ENCODE data around the gene NUP188.

NUP188 gene

GRCh38 chr9:128913048-128913900, 34.2 kb upstream of the NUP188 start:
- no peak for TF ChIP-seq POU6F1 (CRISPR knock-in tag; IDR thresholded peaks at IDR 0.05; ENCODE audit: borderline replicate concordance, low read depth)
- no peak for TF ChIP-seq ZNF565 (CRISPR knock-in tag; conservative IDR thresholded peaks at IDR 0.05; ENCODE audit: low read depth)
- no peak for TF ChIP-seq TOX (CRISPR knock-in tag; IDR thresholded peaks at IDR 0.05; ENCODE audit: borderline replicate concordance)

GRCh38 chr9:128913995-128914772, 33.3 kb upstream of the NUP188 start:
- no peak for ATAC-seq
- TF ChIP-seq TOX (CRISPR knock-in tag; IDR thresholded peaks at IDR 0.05; ENCODE audit: borderline replicate concordance) (no peak), ZC3H10 (CRISPR knock-in tag; IDR thresholded peaks at IDR 0.05) (no peak), GLIS3 (CRISPR knock-in tag; IDR thresholded peaks at IDR 0.05) (no peak), POU6F1 (CRISPR knock-in tag; IDR thresholded peaks at IDR 0.05; ENCODE audit: borderline replicate concordance, low read depth) (no peak), OSR1 (CRISPR knock-in tag; IDR thresholded peaks at IDR 0.05) (no peak), ZNF8 (CRISPR knock-in tag; IDR thresholded peaks at IDR 0.05) (no peak), BACH2 (CRISPR knock-in tag; IDR thresholded peaks at IDR 0.05; ENCODE audit: borderline replicate concordance) (no peak), TSHZ2 (CRISPR knock-in tag; IDR thresholded peaks at IDR 0.05) (no peak), ZNF565 (CRISPR knock-in tag; conservative IDR thresholded peaks at IDR 0.05; ENCODE audit: low read depth) (no peak), PPARA (CRISPR knock-in tag; IDR thresholded peaks at IDR 0.05; ENCODE audit: borderline replicate concordance) (no peak), ISL1 (CRISPR knock-in tag; IDR thresholded peaks at IDR 0.05) (no peak), ARNTL (CRISPR knock-in tag; IDR thresholded peaks at IDR 0.05; ENCODE audit: borderline replicate concordance, low read depth) (no peak), CSRNP3 (CRISPR knock-in tag; IDR thresholded peaks at IDR 0.05) (no peak), ZFP30 (CRISPR knock-in tag; IDR thresholded peaks at IDR 0.05) (no peak), ZNF70 (CRISPR knock-in tag; IDR thresholded peaks at IDR 0.05) (no peak), CSDC2 (CRISPR knock-in tag; IDR thresholded peaks at IDR 0.05) (no peak), TCF4 (CRISPR knock-in tag; IDR thresholded peaks at IDR 0.05; ENCODE audit: borderline replicate concordance) (no peak), ESRRG (CRISPR knock-in tag; IDR thresholded peaks at IDR 0.05) (no peak), RARB (CRISPR knock-in tag; IDR thresholded peaks at IDR 0.05) (no peak)

More at GRCh38 chr9:128913048-128913900, 34.2 kb upstream of the NUP188 start:
- ATAC-seq = no peak

- no peak for ATAC-seq
- no peak for TF ChIP-seq SNAI2 (CRISPR knock-in tag; IDR thresholded peaks at IDR 0.05)
- no peak for TF ChIP-seq PPARA (CRISPR knock-in tag; IDR thresholded peaks at IDR 0.05; ENCODE audit: borderline replicate concordance)
- TF ChIP-seq TSHZ2 (CRISPR knock-in tag; IDR thresholded peaks at IDR 0.05) = no peak
- TF ChIP-seq POU6F1 (CRISPR knock-in tag; IDR thresholded peaks at IDR 0.05; ENCODE audit: borderline replicate concordance, low read depth) = no peak
- no peak for TF ChIP-seq PATZ1 (CRISPR knock-in tag; IDR thresholded peaks at IDR 0.05; ENCODE audit: borderline replicate concordance)
- TF ChIP-seq ZFP30 (CRISPR knock-in tag; IDR thresholded peaks at IDR 0.05) = no peak
- TF ChIP-seq ARNTL (CRISPR knock-in tag; IDR thresholded peaks at IDR 0.05; ENCODE audit: borderline replicate concordance, low read depth) = no peak
- no peak for TF ChIP-seq BACH2 (CRISPR knock-in tag; IDR thresholded peaks at IDR 0.05; ENCODE audit: borderline replicate concordance)
Measured at GRCh38 chr9:128916204-128916603, 31.3 kb upstream of the NUP188 start.

Measured in SK-N-SH treated with all-trans-retinoic acid at 6 μM for 48 hours (cell line).